Umbilical cord (tissue), 2 donors: ENCODE measurements around the gene SLC7A6OS. TPM values are rescaled to one million over a fixed set of nuclear protein-coding genes. Genes with fewer than 3 reads are reported as not detected.

Source experiments
- DNase-seq: peaks from one replicate; pipeline ENCODE4 v3.0.0-alpha.2; 2015; ENCODE audit warnings: low spot score
- total RNA-seq: library from RNA; depleted of rRNA; stranded (reverse); fragments of >200 nt; gene quantifications from one replicate; pipeline ENCODE4 v1.2.3, GENCODE V29; 2014; ENCODE audit warnings: low replicate concordance; ENCODE audit not compliant: insufficient read depth

The SLC7A6OS gene
- 7.9 TPM for total RNA-seq

DNA sequence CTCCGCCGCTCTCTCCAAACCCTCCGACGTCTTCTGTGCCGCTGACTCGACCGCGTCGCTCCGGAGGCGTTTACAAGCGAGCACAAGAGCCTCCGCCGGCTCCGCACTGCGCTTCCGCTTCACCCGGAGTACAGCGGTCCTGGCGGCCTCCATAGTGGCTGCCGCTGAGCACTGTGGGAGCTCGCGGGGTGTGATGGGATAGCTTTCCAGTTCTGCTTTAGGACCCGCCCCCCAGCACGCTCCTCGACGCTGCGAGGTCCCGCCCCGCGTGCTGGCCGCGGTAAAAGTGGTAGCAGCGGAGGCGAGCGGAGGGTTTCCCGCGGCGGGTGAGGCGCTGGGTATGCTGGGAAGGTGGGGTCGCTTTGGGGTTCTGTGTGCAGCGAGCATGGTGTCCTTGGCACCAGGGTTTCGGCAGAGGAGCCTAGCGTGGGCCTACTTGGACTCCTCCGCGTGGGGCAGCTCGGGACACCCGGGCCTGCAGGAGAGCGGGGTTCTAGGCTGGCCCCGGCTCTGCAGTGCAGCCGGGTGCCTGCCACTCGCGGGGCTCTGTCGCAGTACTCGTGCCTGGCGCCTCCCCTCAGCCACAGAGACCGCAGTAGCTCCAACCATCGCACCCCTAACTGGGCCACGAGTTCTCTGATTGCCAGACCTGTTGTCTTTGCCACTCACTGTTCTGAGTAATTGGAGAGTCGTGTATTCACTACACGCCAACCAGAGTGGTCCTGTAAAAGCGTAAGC lies at the start of gene SLC7A6OS, which contains the start of gene PRMT7:
Gene SLC7A6OS (minus strand): TSS at position 173 of the 738 bp plus-strand sequence. CDS start 20 bp downstream, at position 153.
Gene PRMT7 (plus strand): TSS at position 246 of the 738 bp plus-strand sequence. CDS start 4,961 bp downstream, outside the sequence.
- DNase-seq, result peak; percentile 95

DNA sequence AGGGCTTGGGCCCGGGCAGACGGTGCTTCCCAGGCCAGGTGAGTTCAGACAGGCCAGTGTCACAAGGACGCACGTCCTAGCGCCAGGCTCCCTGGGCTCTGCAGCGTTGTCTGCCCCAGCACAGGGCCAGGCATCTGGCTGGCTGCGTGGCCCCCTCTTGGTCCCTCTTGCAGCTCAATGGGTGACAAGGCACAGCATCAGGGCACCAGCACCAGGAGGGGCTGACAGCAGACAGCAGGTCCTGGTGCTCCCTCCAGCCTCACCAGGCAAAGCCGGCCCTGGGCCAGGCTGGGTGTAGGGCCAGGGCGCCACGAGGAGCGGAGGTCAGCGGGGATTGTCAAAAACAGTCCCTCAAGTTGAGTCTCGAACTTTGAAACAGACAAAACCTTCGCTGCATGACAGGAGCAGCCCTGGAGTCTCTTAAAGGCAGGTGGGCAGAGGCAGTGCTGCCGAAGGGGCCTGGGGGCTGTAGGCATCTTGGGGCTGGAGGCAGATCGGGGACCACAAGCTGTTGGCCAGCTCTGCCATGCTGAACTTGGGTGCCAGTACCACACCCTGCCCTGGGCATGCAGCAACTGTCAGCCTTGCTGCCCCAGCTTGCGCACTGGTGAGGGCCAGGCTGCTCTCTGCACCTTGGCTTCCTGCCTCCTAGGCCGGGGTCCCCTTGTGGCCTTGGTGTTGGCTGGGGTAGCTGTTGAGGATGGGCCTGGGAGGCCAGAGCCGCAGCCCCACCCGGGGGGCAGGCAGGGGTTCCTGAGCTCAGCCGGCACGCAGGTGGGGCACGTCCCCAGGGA lies 48.8 kb upstream of the SLC7A6OS start:
- no peak for DNase-seq

DNA sequence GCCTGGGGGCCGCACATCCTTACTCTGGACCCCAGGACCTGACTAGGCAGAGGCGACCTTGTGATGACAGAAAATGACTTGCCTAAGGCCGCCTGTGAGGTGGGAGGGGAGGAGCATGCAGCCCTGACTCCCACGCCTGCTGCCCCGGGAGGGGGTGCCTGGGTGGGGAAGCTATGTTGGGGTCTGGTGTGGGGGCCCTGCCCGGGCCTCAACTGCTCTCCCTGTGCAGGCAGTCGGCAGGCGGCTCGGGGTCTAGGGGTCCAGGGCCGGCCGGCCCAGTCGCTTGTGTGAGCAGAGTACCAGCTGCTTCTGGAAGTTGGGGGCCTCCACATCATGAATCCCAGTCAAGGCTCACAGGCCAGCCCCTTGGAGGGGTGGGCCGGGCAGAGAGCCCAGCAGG lies 48.2 kb upstream of the SLC7A6OS start:
- DNase-seq, result no peak

DNA sequence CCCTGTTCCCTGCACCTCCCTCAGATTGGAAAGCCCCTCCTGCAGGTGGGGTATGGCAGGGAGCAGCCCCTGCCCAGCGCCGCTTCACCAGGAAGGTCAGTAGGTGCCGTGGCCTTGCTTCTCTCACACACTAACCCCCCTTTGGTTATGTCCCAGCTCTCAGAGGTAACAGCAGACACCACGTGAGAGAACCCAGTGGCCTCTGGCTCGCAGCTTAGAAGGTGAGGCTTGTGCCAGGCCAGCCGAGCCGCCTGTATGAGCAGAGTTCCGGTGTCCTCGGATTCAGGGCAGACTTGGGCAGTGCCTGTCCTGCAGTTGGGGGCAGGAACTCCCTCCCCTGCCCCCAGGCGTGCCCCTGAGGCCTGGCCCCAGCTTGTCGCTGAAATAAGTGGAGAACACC lies 47.2 kb upstream of the SLC7A6OS start:
- DNase-seq, result no peak

DNA sequence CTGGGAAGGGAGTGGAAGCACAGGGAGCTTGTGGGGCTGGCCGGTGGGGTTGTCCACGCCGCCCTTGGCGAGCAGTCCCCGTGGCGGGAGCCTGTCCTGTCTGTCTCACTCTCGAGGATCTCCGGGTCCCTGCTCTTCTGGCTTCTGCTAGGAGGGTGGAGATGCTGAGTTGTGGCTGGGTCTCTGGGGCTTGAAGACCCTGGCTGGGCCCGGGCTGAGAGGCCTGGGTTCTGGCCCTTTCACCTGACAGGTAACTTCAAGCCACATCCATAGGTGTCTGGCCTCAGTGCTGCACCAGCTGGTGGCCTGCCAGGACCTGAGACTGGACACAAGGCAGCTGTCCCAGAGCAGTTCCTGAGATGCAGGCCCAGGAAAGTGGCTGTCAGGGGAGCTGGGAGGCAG lies 46.8 kb upstream of the SLC7A6OS start:
- DNase-seq, result no peak

DNA sequence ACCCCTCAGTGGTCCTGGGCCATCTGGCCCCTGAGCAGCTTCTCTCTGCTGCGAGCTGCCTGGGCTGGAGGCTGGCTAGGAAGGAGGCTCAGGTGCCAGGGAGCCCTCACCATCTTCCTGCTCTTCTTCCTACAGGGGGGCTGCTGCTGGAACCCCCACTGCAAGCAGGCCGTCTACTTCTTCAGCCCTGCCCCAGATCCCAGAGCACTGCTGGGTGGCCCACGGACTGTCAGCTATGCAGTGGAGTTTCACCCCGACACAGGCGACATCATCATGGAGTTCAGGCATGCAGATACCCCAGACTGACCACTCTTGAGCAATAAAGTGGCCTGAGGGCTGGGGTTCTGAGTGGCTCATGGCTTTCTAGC lies 46.2 kb upstream of the SLC7A6OS start:
- no peak for DNase-seq

DNA sequence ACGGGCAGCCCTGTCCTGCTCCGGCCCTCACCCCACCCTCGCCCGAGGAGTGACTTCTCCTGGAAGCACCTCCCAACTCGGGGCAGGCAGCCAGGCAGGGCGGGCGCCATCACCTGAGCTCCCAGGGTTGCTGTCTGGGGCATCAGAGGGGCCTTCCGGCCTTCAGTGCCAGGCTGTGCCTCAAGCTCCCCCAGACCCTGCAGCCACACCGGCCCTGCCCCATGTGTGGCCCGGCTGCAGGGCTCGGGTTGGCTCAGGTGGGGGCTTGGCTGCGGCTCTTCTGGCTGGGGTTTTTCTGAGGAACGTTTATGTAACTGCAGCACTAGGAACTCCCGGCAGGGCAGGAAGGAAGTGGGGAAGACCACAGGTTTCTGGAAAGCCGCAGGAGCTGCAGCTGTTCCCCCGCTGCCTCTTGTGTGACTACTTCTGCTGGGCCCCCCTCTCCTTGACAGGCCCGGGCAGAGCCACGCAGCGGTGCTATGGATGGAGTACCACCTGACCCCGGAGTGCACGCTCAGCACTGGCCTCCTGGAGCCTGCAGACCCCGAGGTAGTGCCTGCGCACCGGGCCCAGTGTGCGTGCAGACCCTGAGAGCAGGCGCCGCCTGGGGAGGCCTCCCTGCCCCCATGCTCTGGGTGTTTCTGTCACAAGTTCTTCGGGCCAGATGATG lies 45.6 kb upstream of the SLC7A6OS start:
- no peak for DNase-seq

DNA sequence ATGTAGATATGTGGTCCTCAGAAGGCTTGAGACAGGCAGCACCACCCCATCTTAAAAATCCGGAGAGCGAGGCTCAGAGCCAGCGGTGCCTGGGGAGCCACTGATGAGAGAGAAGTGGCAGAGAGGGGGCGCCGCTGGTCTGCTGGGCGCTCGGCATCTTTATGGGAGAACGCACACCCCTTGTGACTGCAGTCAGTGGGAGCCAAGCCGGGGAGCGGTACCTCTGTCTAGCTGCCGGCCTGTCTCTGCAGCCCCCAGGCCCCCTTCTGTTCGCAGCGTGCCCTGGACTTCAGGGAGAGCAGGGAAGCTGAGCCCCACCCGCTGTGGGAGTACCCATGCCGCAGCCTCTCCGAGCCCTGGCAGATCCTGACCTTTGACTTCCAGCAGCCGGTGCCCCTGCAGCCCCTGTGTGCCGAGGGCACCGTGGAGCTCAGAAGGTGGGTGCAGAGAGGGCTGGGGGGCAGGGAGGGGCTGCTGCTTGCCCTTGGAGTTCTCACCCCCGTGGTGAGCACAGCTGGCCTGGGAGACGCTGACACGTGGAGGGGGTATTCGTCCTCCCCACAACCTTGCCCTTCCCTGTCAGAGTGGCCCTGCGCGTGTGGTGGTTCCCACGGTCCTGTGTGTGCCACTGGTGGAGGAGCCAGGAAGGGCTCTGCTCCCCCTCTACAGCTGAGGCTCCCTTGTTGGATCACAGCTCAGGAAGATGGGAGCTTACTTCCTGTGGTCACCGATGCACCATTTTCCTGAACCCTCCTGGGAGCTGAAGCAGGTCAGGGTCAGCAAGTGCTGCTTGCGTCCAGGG lies 44.9 kb upstream of the SLC7A6OS start:
- no peak for DNase-seq

DNA sequence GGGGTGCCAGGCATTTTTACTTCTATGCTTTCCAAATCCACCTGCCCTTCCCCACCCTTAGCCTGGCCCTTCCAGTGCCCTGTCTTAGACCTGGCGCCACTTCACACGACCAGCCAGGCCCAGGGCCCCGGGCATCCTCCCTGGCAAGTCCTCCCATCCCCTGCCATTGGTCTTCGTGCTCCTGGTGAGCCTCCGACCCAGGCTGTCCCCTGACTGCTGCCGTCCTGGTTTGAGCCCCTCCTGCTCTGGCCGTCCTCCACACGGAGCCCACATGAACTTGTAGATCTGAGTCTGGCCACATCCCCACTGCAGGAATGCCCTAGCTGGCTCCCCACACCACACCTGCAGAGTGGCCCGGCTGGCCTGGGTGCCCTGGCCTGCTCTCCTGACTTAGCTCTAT lies 44.1 kb upstream of the SLC7A6OS start:
- no peak for DNase-seq

DNA sequence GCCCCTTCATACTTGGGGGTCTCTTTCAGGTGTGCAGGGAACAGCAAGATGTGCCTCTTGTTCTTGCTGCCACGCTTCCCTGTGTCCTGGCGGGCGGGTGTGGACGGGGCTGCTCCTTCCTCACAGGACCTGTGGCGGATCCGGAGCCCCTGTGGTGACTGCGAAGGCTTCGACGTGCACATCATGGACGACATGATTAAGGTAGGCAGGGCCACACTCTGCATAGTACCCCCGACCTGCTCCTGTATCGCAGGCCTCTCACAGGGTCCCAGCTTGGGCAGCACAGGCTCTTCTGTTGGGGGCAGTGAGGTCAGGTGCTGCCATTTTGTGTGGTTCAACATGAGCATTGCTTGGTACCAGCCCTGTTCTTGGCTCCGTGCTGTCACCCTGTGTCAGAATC lies 42.6 kb upstream of the SLC7A6OS start:
- DNase-seq, result no peak

DNA sequence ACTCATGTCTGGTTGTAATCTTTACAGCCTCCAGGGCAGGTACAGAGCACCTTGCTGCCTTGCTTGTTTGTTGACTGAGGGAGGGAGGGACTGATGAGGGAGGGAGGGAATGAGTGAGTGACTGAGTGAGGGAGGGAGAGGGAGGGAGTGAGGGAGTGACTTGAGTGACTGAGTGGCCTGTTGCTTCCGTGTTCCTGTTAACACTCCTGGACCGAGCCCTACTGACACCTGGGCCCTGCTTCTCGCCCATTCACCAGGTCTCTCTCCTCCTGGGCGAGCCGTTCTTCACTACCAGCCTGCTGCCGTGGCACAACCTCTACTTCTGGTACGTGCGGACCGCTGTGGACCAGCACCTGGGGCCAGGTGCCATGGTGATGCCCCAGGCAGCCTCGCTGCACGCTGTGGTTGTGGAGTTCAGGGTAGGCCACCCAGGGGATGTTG lies 41.3 kb upstream of the SLC7A6OS start:
- DNase-seq, result no peak

DNA sequence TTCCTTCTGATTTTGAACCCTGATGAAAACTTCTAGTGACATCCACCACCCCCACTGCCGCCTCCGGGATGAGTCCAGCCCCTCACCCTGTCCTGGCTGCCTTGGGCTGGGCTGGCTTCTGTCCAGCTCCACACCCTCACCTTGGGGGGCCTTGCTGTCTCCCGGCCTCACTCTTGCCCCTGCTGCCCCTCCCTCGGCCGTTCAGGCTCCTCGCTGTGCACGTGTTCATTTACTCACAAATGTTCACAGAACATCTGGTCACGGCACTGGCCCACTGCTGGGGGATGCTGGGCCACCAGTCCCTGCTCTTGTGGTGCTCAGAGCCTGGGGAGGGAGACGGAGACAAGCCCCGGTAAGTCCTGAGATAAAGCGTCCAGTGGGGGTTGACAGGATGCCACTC lies 40.7 kb upstream of the SLC7A6OS start:
- DNase-seq, result no peak

DNA sequence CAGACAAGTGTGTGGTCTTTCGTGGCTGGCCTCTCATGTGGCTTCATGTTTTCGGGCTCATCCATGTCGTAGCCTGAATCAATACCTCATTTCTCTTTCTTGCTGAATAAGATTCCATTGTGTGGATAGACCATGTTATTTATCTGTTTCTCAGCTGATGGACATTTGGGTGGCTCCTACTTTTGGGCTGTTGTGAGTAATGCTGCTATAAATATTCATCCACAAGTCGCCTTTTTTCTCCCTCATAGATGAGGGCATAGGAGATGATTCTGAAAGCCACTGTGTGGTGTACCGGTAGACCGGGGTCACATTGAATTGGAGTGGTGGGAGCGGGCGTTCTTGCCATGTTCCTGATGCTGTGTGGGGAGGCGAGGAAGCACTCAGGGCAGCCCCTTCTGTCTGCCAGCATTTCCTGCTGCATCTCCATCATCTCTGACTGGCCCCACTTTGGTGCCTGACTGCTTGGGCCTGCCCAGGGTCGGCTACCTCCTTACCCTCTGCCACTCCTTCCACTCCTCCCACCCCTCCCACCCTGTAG lies 40.1 kb upstream of the SLC7A6OS start:
- no peak for DNase-seq

DNA sequence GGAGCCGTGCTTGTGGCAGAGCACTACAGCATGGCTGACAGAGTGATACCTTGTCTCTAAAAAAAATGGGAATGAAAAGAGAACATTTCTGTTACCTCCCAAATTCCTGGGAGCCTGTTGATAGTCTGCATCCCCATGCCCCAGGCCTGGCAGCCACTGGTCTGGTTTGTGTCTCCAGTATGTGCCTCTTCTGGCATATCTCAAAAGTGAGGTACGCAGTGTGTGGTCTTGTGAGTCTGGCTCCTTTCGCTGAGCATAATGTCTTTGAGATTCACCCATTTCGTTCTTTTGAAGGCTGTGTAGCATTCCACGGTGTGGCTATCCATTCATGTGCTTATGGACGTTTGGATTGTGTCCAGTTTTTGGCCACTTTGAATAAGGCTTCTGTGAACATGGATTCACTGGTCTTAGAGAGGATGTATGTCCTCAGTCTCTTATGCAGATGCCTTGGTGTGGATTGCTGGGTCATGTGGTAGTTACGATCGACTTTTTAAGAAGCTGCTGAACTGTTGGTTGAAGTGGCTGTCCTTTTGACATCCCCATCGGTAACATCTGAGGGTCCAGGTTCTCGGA lies 39.2 kb upstream of the SLC7A6OS start:
- DNase-seq, result no peak

DNA sequence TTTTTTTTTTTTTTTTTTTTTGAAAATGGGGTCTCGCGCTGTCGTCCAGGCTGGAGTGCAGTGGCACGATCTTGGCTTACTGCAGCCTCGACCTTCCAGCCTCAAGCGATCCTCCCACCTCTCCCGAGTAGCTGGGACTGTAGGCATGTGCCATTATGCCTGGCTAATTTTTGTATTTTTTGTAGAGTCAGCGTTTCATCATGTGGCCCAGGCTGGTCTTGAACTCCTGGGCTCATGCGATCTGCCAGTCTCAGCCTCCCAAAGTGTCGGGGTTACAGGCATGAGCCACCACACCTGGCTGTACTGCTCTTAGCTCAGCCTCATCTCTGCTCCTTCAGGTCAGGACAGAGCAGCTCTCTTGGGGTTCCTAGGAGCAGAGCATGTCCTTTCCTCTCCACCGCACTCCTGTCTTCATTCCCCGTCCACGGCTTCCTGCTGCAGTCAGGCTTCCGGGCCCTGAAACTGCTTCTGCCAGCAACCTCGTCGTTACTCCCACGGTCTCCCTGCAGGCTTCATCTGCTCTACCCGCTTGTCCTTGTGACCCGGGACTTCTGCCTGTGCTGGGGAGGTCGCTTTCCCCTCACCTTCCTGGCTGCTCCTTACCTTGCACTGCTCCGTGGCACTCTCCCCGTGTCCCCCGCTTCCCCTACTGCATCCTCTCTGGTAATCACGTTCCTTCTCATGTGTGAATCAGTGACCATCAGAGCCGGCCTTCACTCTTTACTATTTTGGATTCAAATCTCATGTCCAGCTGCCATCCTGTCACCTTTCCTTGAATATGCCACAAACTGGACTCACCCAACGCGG lies 38.1 kb upstream of the SLC7A6OS start:
- DNase-seq, result no peak

DNA sequence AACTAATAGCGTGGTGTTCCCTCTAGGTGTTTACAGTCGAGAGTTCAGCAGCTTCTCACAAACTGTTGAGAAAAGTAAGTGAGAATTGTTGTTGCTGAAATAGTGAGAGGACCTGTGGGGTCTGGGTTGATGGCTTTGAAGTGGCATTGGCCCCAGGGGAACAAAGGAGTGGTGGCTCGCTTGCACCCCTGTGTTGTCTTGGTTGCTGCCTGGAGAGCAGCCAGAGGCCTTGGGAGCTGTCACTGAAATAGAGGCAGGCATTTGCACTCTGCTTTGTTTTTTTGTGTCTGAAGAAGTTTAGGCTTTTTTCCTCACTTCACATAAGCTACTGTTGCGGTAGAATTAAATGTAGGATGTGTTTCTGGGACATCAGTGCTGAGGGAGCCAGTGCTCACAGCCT lies 36.9 kb upstream of the SLC7A6OS start:
- DNase-seq, result no peak

DNA sequence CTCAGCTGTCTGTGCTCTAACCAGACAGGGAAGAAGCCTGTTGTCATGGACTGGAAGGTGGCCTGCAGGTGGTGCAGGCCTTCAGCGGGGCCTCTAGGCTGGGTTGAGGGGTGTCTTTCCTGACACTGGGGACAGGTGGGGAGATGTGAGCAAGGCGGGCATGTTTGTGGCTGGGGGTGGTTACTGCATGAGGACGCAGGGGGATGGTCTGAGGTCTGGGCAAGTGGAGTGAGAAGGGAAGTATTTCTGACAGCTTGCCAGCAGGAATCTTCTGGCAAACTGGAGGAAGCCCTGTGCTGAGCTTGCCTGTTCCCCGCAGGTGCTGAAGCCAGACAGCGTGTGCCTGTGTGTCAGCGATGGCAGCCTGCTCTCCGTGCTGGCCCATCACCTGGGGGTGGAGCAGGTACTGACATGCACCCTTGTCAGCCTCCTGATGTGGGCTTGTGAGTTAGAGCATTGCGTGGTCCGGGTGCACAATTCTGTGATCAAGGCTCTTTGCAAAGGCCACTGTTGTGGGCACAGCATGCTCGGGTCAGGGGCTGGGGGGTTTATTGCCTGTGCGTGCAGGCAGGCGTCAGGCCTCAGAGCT lies 36.2 kb upstream of the SLC7A6OS start:
- no peak for DNase-seq

DNA sequence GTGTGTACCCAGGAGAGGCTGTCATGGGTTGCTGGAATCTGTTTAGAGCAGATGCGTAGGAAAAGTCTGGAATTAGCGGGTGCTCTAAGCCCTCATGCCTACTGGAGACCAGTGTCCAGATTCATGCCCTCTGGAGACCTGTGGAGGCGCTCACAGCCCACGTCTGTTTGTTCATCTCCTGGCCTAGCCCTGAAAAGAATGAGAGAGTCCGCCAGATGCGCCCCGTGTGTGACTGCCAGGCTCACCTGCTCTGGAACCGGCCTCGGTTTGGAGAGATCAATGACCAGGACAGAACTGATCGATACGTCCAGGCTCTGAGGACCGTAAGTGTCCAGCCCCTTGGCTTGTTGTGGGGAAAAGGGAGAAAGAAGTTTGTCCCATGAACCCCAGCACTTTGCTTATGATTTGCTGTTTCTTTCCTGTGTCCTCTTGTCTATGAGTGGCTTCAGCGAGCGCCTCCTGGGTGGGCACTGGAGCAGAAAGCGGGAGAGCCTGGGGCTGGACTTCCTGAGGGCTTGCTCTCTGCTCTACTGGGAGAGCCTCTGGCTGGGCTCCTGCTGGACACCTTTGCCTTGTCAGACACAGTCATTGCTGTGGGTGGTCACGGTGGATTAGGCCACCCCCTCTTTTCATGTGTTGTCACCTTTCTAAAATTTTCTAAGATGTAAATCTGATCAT lies 35.4 kb upstream of the SLC7A6OS start:
- no peak for DNase-seq

DNA sequence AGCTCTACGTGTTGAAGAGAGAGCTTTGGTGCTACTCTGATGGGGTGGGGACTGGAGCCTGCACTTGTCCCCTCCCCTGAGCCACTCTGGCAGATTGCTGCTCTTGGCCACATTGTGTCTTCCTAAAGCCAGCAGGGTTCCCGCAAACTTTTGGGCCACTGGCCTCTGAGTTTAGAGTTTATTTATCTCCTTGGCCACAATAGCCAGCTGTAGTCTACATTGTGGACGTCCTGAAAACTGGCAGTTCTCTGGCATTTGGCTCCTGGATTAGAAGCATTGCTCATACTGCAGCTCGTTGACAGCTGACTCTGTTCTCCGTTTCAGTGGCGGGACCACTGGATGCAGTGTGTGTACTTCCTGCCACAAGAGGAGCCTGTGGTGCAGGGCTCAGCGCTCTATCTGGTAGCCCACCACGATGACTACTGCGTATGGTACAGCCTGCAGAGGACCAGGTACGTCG lies 34.6 kb upstream of the SLC7A6OS start:
- no peak for DNase-seq
